GM23338 (cell line): ENCODE results near the gene CDC40.

Experiments used
- EZH2 ChIP-seq: fragments of 200-600 bp; sonication (generic); IDR thresholded peaks from one replicate; pipeline ENCODE4 v1.8.0; 2017; ENCODE audit warnings: antibody characterized with exemption, mild to moderate bottlenecking, low read depth; ENCODE audit not compliant: unreplicated experiment
- NANOG ChIP-seq: IDR thresholded peaks from 2 replicates; pipeline ENCODE4 v1.6.1; 2016; ENCODE audit warnings: antibody characterized with exemption, borderline replicate concordance
- POLR2AphosphoS5 ChIP-seq: IDR thresholded peaks from 2 replicates; pipeline ENCODE4 v1.6.1; 2016; ENCODE audit warnings: antibody characterized with exemption, low read depth
- ZNF114 ChIP-seq: fragments of 250-450 bp; sonication (Bioruptor Pico); IDR thresholded peaks from 2 replicates; pipeline ENCODE4 v1.5.0; 2020; ENCODE audit warnings: mild to moderate bottlenecking, moderate library complexity
- ZNF331 ChIP-seq: fragments of 250-450 bp; sonication (Bioruptor Pico); IDR thresholded peaks from 2 replicates; pipeline ENCODE4 v1.5.0; 2020; ENCODE audit warnings: low read depth, mild to moderate bottlenecking, moderate library complexity
- TF ChIP-seq, protein P1 (sequence below), 2 experiments: fragments of 200-600 bp in 1 of 2; sonication (generic) in 1 of 2; conservative IDR thresholded peaks; 2 replicates each; pipeline versions ENCODE4 v1.5.1 to v1.6.1; 2016 to 2017; ENCODE audit warnings: antibody characterized with exemption in 2 of 2, low read depth in 2 of 2, mild to moderate bottlenecking in 2 of 2, moderate library complexity in 1 of 2
- TF ChIP-seq, protein P2 (sequence below): IDR thresholded peaks from one replicate; pipeline ENCODE4 v1.6.1; 2018; ENCODE audit warnings: antibody characterized with exemption; ENCODE audit not compliant: unreplicated experiment
- TF ChIP-seq, protein P3 (sequence below): IDR thresholded peaks from 2 replicates; pipeline ENCODE4 v1.6.1; 2016; ENCODE audit warnings: antibody characterized with exemption

DNA sequence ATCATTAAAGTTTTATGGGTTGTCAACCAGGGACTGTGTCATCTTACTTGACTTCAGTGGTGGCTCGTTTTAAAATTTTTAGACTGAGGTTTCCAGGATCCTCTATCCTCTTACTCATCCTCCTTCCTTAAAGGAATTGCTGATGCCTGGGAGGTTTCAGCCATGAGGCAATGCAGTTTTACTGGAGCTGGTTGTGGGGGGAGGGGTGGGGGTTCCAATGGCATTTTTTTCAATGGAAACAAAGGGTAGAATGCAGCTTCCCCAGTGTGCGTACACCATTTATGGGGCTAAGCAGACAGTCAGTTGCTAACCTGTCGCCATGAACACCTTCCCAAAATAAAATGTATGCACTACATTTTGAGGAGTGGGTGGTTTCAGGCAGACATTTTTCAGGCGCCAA is 89.9 kb downstream of the CDC40 start:
- TF ChIP-seq ZNF331 = no peak
- TF ChIP-seq, protein P1, sequence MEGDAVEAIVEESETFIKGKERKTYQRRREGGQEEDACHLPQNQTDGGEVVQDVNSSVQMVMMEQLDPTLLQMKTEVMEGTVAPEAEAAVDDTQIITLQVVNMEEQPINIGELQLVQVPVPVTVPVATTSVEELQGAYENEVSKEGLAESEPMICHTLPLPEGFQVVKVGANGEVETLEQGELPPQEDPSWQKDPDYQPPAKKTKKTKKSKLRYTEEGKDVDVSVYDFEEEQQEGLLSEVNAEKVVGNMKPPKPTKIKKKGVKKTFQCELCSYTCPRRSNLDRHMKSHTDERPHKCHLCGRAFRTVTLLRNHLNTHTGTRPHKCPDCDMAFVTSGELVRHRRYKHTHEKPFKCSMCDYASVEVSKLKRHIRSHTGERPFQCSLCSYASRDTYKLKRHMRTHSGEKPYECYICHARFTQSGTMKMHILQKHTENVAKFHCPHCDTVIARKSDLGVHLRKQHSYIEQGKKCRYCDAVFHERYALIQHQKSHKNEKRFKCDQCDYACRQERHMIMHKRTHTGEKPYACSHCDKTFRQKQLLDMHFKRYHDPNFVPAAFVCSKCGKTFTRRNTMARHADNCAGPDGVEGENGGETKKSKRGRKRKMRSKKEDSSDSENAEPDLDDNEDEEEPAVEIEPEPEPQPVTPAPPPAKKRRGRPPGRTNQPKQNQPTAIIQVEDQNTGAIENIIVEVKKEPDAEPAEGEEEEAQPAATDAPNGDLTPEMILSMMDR (conservative IDR thresholded peaks at IDR 0.05; ENCODE audit: low read depth in 2 of 2) = no peak
- TF ChIP-seq EZH2 = no peak
- TF ChIP-seq ZNF114 (CRISPR knock-in tag) = no peak
- TF ChIP-seq, protein P2, sequence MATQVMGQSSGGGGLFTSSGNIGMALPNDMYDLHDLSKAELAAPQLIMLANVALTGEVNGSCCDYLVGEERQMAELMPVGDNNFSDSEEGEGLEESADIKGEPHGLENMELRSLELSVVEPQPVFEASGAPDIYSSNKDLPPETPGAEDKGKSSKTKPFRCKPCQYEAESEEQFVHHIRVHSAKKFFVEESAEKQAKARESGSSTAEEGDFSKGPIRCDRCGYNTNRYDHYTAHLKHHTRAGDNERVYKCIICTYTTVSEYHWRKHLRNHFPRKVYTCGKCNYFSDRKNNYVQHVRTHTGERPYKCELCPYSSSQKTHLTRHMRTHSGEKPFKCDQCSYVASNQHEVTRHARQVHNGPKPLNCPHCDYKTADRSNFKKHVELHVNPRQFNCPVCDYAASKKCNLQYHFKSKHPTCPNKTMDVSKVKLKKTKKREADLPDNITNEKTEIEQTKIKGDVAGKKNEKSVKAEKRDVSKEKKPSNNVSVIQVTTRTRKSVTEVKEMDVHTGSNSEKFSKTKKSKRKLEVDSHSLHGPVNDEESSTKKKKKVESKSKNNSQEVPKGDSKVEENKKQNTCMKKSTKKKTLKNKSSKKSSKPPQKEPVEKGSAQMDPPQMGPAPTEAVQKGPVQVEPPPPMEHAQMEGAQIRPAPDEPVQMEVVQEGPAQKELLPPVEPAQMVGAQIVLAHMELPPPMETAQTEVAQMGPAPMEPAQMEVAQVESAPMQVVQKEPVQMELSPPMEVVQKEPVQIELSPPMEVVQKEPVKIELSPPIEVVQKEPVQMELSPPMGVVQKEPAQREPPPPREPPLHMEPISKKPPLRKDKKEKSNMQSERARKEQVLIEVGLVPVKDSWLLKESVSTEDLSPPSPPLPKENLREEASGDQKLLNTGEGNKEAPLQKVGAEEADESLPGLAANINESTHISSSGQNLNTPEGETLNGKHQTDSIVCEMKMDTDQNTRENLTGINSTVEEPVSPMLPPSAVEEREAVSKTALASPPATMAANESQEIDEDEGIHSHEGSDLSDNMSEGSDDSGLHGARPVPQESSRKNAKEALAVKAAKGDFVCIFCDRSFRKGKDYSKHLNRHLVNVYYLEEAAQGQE = no peak
- no peak for TF ChIP-seq POLR2AphosphoS5
- TF ChIP-seq NANOG = no peak
- TF ChIP-seq, protein P3, sequence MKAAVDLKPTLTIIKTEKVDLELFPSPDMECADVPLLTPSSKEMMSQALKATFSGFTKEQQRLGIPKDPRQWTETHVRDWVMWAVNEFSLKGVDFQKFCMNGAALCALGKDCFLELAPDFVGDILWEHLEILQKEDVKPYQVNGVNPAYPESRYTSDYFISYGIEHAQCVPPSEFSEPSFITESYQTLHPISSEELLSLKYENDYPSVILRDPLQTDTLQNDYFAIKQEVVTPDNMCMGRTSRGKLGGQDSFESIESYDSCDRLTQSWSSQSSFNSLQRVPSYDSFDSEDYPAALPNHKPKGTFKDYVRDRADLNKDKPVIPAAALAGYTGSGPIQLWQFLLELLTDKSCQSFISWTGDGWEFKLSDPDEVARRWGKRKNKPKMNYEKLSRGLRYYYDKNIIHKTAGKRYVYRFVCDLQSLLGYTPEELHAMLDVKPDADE = no peak
